ENCODE measurements around the gene SRPRB. TPM values are rescaled to one million over a fixed set of nuclear protein-coding genes. Genes with fewer than 3 reads are reported as not detected.
A peak's percentile ranks its signal among the peaks of the same experiment; 100 is the strongest.

SRPRB gene
- total and polyA plus RNA-seq, 9 of the 15 experiments (the other 6 are each of a cell fraction or from before 2014, with no cell fraction given): 29.5 to 66.0 (median 41.4) TPM

DNA sequence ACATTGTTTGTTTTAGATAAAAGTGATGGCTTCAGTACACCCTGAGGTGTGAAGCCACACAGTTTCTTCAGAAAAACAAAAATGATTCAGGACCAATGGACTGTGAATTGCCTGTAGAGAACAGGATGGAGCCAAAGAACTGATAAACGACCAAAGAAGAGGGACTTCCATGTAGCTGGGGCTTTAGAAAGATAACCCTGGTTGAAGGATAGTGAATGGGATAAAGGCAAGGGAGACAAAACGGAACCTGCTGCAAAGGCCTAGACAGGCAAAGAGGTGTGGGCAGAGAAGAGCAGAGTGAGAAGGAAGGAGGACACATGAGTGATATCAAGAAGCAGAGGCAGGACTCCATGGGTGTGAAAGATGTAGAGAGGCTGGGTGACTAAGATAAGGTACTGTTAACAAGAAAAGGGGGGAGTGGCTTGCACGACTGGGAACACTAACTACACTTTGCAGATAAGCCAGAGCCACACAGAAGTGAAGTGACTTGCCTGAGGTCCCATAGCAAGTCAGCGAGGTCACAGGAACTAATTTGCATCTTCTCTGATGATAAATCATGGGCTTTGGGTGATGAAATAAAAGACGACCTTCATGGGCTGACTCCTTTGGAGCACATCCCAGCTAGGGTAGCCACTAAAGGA is 45.8 kb downstream of the SRPRB start (continued):
- TF ChIP-seq ETV6 (IDR thresholded peaks at IDR 0.05; ENCODE audit: borderline replicate concordance in 1 of 2, low read depth in 2 of 2, low read length in 1 of 2) (no peak), ETV6 (CRISPR knock-in tag; IDR thresholded peaks at IDR 0.05; ENCODE audit: borderline replicate concordance) (no peak), SRSF1 (IDR thresholded peaks at IDR 0.05; ENCODE audit: low read depth, low read length) (no peak), ZKSCAN1 (IDR thresholded peaks at IDR 0.05; ENCODE audit: low read depth, low read length) (no peak), ZSCAN32 (CRISPR knock-in tag; IDR thresholded peaks at IDR 0.05) (no peak), SAFB2 (IDR thresholded peaks at IDR 0.05; ENCODE audit: borderline replicate concordance, low read depth, low read length, severe bottlenecking) (no peak), ZNF140 (CRISPR knock-in tag; IDR thresholded peaks at IDR 0.05) (no peak), CTBP1 (IDR thresholded peaks at IDR 0.05; ENCODE audit: borderline replicate concordance) (peak; percentile 99), MXI1 (IDR thresholded peaks at IDR 0.05; ENCODE audit: low read depth, low read length) (no peak), TCF7L2 (IDR thresholded peaks at IDR 0.05; ENCODE audit: low read depth, low read length) (no peak), RBM25 (IDR thresholded peaks at IDR 0.05; ENCODE audit: low read depth, low read length, severe bottlenecking) (no peak), ETV1 (tag; conservative IDR thresholded peaks at IDR 0.05; ENCODE audit: low read depth) (no peak), LARP7 (IDR thresholded peaks at IDR 0.05) (no peak), MYNN (IDR thresholded peaks at IDR 0.05) (peak; percentile 99), MYNN (CRISPR knock-in tag; IDR thresholded peaks at IDR 0.05) (no peak)
- TF ChIP-seq, protein P1, sequence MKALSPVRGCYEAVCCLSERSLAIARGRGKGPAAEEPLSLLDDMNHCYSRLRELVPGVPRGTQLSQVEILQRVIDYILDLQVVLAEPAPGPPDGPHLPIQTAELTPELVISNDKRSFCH (CRISPR knock-in tag; IDR thresholded peaks at IDR 0.05): no peak
- TF ChIP-seq, protein P1 (tag; IDR thresholded peaks at IDR 0.05): no peak
- TF ChIP-seq, protein P2, sequence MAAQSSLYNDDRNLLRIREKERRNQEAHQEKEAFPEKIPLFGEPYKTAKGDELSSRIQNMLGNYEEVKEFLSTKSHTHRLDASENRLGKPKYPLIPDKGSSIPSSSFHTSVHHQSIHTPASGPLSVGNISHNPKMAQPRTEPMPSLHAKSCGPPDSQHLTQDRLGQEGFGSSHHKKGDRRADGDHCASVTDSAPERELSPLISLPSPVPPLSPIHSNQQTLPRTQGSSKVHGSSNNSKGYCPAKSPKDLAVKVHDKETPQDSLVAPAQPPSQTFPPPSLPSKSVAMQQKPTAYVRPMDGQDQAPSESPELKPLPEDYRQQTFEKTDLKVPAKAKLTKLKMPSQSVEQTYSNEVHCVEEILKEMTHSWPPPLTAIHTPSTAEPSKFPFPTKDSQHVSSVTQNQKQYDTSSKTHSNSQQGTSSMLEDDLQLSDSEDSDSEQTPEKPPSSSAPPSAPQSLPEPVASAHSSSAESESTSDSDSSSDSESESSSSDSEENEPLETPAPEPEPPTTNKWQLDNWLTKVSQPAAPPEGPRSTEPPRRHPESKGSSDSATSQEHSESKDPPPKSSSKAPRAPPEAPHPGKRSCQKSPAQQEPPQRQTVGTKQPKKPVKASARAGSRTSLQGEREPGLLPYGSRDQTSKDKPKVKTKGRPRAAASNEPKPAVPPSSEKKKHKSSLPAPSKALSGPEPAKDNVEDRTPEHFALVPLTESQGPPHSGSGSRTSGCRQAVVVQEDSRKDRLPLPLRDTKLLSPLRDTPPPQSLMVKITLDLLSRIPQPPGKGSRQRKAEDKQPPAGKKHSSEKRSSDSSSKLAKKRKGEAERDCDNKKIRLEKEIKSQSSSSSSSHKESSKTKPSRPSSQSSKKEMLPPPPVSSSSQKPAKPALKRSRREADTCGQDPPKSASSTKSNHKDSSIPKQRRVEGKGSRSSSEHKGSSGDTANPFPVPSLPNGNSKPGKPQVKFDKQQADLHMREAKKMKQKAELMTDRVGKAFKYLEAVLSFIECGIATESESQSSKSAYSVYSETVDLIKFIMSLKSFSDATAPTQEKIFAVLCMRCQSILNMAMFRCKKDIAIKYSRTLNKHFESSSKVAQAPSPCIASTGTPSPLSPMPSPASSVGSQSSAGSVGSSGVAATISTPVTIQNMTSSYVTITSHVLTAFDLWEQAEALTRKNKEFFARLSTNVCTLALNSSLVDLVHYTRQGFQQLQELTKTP (IDR thresholded peaks at IDR 0.05; ENCODE audit: low read depth in 1 of 2, partially characterized antibody in 2 of 2): peak; percentile 51 to 67
- TF ChIP-seq, protein P3, sequence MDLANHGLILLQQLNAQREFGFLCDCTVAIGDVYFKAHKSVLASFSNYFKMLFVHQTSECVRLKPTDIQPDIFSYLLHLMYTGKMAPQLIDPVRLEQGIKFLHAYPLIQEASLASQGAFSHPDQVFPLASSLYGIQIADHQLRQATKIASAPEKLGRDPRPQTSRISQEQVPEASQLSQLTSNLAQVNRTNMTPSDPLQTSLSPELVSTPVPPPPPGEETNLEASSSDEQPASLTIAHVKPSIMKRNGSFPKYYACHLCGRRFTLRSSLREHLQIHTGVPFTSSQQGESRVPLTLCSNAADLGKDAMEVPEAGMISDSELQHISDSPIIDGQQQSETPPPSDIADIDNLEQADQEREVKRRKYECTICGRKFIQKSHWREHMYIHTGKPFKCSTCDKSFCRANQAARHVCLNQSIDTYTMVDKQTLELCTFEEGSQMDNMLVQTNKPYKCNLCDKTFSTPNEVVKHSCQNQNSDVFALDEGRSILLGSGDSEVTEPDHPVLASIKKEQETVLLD (IDR thresholded peaks at IDR 0.05): peak; percentile 87
- TF ChIP-seq, protein P4, sequence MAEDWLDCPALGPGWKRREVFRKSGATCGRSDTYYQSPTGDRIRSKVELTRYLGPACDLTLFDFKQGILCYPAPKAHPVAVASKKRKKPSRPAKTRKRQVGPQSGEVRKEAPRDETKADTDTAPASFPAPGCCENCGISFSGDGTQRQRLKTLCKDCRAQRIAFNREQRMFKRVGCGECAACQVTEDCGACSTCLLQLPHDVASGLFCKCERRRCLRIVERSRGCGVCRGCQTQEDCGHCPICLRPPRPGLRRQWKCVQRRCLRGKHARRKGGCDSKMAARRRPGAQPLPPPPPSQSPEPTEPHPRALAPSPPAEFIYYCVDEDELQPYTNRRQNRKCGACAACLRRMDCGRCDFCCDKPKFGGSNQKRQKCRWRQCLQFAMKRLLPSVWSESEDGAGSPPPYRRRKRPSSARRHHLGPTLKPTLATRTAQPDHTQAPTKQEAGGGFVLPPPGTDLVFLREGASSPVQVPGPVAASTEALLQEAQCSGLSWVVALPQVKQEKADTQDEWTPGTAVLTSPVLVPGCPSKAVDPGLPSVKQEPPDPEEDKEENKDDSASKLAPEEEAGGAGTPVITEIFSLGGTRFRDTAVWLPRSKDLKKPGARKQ (CRISPR knock-in tag; IDR thresholded peaks at IDR 0.05): no peak
- TF ChIP-seq, protein P5, sequence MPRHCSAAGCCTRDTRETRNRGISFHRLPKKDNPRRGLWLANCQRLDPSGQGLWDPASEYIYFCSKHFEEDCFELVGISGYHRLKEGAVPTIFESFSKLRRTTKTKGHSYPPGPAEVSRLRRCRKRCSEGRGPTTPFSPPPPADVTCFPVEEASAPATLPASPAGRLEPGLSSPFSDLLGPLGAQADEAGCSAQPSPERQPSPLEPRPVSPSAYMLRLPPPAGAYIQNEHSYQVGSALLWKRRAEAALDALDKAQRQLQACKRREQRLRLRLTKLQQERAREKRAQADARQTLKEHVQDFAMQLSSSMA (CRISPR knock-in tag; IDR thresholded peaks at IDR 0.05): no peak
